Breast epithelium (tissue), 4 donors: ENCODE data around the gene APELA. TPM values are rescaled to one million over a fixed set of nuclear protein-coding genes. Genes with fewer than 3 reads are reported as not detected.

Source experiments
- DNase-seq, 2 donors: peaks; one replicate each; pipeline ENCODE4 v3.0.0-alpha.2; 2019; ENCODE audit warnings: low spot score in 2 of 2
- H3K27ac ChIP-seq, 2 donors: fragments of 200-600 bp; sonication (generic) in 1 of 2; one replicate each; pipeline ENCODE4 v1.5.1; 2016 to 2019; ENCODE audit warnings: mild to moderate bottlenecking in 1 of 2
- H3K27me3 ChIP-seq, 2 donors: fragments of 200-600 bp; sonication (generic) in 1 of 2; one replicate each; pipeline versions ENCODE4 v1.5.1 to v1.6.0; 2017 to 2019; ENCODE audit warnings: control low read depth in 1 of 2, mild to moderate bottlenecking in 1 of 2
- H3K36me3 ChIP-seq: fragments of 200-600 bp; one replicate; pipeline ENCODE4 v1.5.1; 2019
- H3K4me1 ChIP-seq, 2 donors: fragments of 200-600 bp; sonication (generic); one replicate each; pipeline ENCODE4 v1.5.1; 2016 to 2019; ENCODE audit warnings: control low read depth in 1 of 2
- H3K4me3 ChIP-seq, 3 donors: fragments of 200-600 bp; sonication (generic); 1 replicate in 2 of 3; 2 replicates in 1 of 3; pipeline ENCODE4 v1.5.1; 2016 to 2019; ENCODE audit warnings: mild to moderate bottlenecking in 3 of 3, moderate library complexity in 2 of 3
- H3K9me3 ChIP-seq, 2 donors: fragments of 200-600 bp; sonication (generic) in 1 of 2; one replicate each; pipeline ENCODE4 v1.5.1; 2016 to 2019; ENCODE audit warnings: control low read depth in 1 of 2
- CTCF ChIP-seq, 3 donors: fragments of 450-650 bp; IDR thresholded peaks; one replicate each; pipeline ENCODE4 v1.5.1; 2016 to 2017; ENCODE audit warnings: antibody characterized with exemption in 3 of 3, mild to moderate bottlenecking in 3 of 3, moderate library complexity in 3 of 3
- POLR2A ChIP-seq: fragments of 450-650 bp; IDR thresholded peaks from one replicate; pipeline ENCODE4 v1.6.1; 2016; ENCODE audit warnings: antibody characterized with exemption, mild to moderate bottlenecking, moderate library complexity
- POLR2AphosphoS5 ChIP-seq, 3 donors: sonication (generic); formaldehyde crosslinking; IDR thresholded peaks; one replicate each; pipeline ENCODE4 v1.6.1; 2017; ENCODE audit warnings: antibody characterized with exemption in 3 of 3
- intact Hi-C: fragments of 100-400 bp; cut with DNase I; formaldehyde crosslinking; loops from one replicate; pipeline ENCODE4 v1.15.1; 2023; ENCODE audit warnings: low total_unique reads
- total RNA-seq, 3 donors: library from RNA; depleted of rRNA; stranded (reverse); fragments of >200 nt; gene quantifications; one replicate each; pipeline ENCODE4 v1.1.0, GENCODE V29; 2016

The APELA gene
- 1 to 10 TPM in 1 of 3 donors, under 1 TPM in 1, not detected in 1; 0.73 to 2.0 TPM for total RNA-seq

DNA sequence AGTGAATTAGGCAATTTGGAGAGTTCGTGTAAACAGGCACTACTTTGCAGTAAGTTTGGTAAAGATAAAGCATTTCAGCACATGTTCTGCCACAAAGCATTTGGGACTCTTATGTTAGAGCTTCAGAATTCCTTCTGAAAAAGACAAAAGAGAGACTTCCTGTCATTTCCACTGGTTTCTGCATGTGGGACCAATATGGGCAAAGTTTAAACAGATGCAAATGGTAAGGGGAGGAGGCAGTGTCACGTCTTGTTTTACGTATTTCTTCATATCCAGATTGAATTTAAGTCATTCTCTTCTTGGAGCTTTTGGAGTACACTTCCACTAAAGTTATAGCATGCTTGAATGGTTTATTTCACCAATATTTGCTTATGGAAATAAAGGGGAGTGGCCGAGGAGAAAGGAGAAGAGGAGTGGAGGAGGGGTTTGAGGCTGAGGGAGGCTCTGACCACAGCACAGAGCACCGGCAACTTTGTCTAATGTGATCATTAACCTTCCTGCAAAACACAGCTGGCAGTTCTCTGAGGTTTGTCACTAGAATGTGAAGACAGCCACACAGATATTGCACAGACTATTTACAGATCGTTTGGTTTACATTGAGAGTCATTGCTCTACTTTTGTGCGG lies at the start of gene APELA:
TSS of gene APELA (plus strand) at position 479 of the 625 bp plus-strand sequence. CDS start 154 bp downstream, outside the sequence.
- Histone ChIP-seq H3K27me3 (no peaks in the 10 kb centered on the region), H3K4me3 (peak within 1 kb of the TSS in 1 of 3 donors; percentile 24), H3K4me1 (no peaks in the 10 kb centered on the region), H3K36me3 (no peaks in the 10 kb centered on the region), H3K27ac (no peak within 1 kb of the TSS), H3K9me3 (no peaks in the 10 kb centered on the region)
- no peak for DNase-seq
- intact Hi-C loops = no loop called here
- TF ChIP-seq POLR2A (no peak), CTCF (IDR thresholded peaks at IDR 0.05) (no peak), POLR2AphosphoS5 (IDR thresholded peaks at IDR 0.05) (no peak)

- TF ChIP-seq CTCF (IDR thresholded peaks at IDR 0.05) (no peak), POLR2AphosphoS5 (IDR thresholded peaks at IDR 0.05) (no peak), POLR2A (no peak)
- H3K4me3 ChIP-seq = no peak overlapping the region
- intact Hi-C loops = loop anchor here (1.0 kb wide), 1 partner anchor 16 kb away; no protein-coding TSS in a partner anchor
- H3K27ac ChIP-seq = no peak overlapping the region
- H3K36me3 ChIP-seq = no peaks in the 10 kb centered on the region
- no peaks in the 10 kb centered on the region for H3K9me3 ChIP-seq
- no peak for DNase-seq
- H3K27me3 ChIP-seq = no peaks in the 10 kb centered on the region
- H3K4me1 ChIP-seq = no peaks in the 10 kb centered on the region
These were observed 48.0 kb upstream of the APELA start for GRCh38 chr4:164828955-164829354.

- intact Hi-C loops = no loop called here
- H3K4me1 ChIP-seq = no peaks in the 10 kb centered on the region
- H3K36me3 ChIP-seq = no peaks in the 10 kb centered on the region
- DNase-seq = no peak
- no peak overlapping the region for H3K27ac ChIP-seq
- TF ChIP-seq CTCF (IDR thresholded peaks at IDR 0.05) = no peak
- TF ChIP-seq POLR2AphosphoS5 (IDR thresholded peaks at IDR 0.05) = no peak
- no peak for TF ChIP-seq POLR2A
- H3K9me3 ChIP-seq = no peaks in the 10 kb centered on the region
- H3K27me3 ChIP-seq = no peaks in the 10 kb centered on the region
- H3K4me3 ChIP-seq = no peak overlapping the region
These were observed 30.4 kb upstream of the APELA start for GRCh38 chr4:164846566-164846965.

DNA sequence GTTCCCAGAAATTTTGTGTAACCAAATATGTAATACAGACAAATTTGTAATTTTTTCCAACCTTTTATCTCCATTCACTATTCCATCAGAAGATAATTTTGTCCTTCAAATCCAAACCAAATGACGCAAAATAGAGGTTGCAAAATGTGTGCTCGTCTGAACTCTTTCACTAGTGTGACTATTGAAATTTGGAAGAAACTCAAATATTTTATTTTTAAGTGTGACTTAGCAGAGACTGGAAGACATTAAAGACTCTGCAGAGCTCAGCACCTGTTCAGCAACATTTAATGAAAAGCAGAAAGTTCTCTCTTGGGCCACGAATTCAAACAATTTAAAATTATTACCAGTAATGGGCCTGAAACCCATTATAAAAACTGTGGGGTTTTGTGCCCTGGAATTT lies 30.0 kb upstream of the APELA start:
- no peaks in the 10 kb centered on the region for H3K36me3 ChIP-seq
- no peak for DNase-seq
- H3K4me1 ChIP-seq = no peaks in the 10 kb centered on the region
- no peaks in the 10 kb centered on the region for H3K27me3 ChIP-seq
- no peak overlapping the region for H3K4me3 ChIP-seq
- TF ChIP-seq POLR2A (no peak), CTCF (IDR thresholded peaks at IDR 0.05) (no peak), POLR2AphosphoS5 (IDR thresholded peaks at IDR 0.05) (no peak)
- no peaks in the 10 kb centered on the region for H3K9me3 ChIP-seq
- H3K27ac ChIP-seq = no peak overlapping the region
- intact Hi-C loops = no loop called here

GRCh38 chr4:164847967-164848649 lies 28.9 kb upstream of the APELA start:
- no peaks in the 10 kb centered on the region for H3K36me3 ChIP-seq
- H3K4me3 ChIP-seq = no peak overlapping the region
- TF ChIP-seq CTCF (IDR thresholded peaks at IDR 0.05) (no peak), POLR2AphosphoS5 (IDR thresholded peaks at IDR 0.05) (no peak), POLR2A (no peak)
- no peak overlapping the region for H3K27ac ChIP-seq
- no peaks in the 10 kb centered on the region for H3K4me1 ChIP-seq
- DNase-seq = no peak
- intact Hi-C loops = no loop called here
- no peaks in the 10 kb centered on the region for H3K9me3 ChIP-seq
- no peaks in the 10 kb centered on the region for H3K27me3 ChIP-seq
